Measurements from ENCODE around the gene ZCWPW2. TPM values are rescaled to one million over a fixed set of nuclear protein-coding genes. Genes with fewer than 3 reads are reported as not detected.

The ZCWPW2 gene
- total RNA-seq, 1 experiment from 2014 or later, result 0.81 TPM

- Histone ChIP-seq H3K36me3 (ENCODE audit: low read depth) (no peaks in the 10 kb centered on the region), H3K4me3 (no peak overlapping the region), H3K9me2 (ENCODE audit: insufficient read depth) (no peaks in the 10 kb centered on the region), H3K9me3 (ENCODE audit: insufficient read depth, low read depth) (no peaks in the 10 kb centered on the region), H3K4me1 (replicated peaks; ENCODE audit: insufficient read depth) (no peaks in the 10 kb centered on the region), H3K79me2 (ENCODE audit: low read depth) (no peaks in the 10 kb centered on the region), H4K20me1 (ENCODE audit: insufficient read depth) (no peaks in the 10 kb centered on the region), H3K27ac (no peak overlapping the region), H3F3A (ENCODE audit: insufficient read depth, low read depth) (no peaks in the 10 kb centered on the region), H3K27me3 (ENCODE audit: insufficient read depth, low read depth) (no peaks in the 10 kb centered on the region), H3K4me2 (no peak overlapping the region), H2AFZ (no peak overlapping the region)
- no TSS peak for BruUV-seq (replicated peaks)
- TF ChIP-seq CTCF (conservative IDR thresholded peaks at IDR 0.05) (no peak), EZH2 (IDR thresholded peaks at IDR 0.05; ENCODE audit: low read depth) (no peak)
- ChIA-PET CTCF (interaction anchor here (0.6 kb wide), 1 partner anchor 205 kb away, joined by 4 read pairs; no protein-coding TSS in a partner anchor), POLR2A (ENCODE audit: unreplicated experiment) (no interaction called here)
- no peak for DNase-seq
- intact Hi-C loops (cut with micrococcal nuclease; ENCODE audit: unreplicated experiment), result no loop called here
Measured at GRCh38 chr3:28575100-28575745, 226.7 kb downstream of the ZCWPW2 start.

Other genes with a start within 250 kb of the ZCWPW2 start
- gene CMC1, start 107.1 kb upstream of the ZCWPW2 start, total RNA-seq (2021), result 26.7 and 33.8 TPM in 2 replicates
- gene AZI2, start 103 bp downstream of the ZCWPW2 start, total RNA-seq (2021), result 33.3 and 39.5 TPM in 2 replicates

Measured in PC-9 (cell line).